GM19351 (cell line): ENCODE measurements around the gene ASB18.

Experiments used
- ATAC-seq: cut with Tn5 transposase; IDR thresholded peaks from one replicate; pipeline ENCODE4 v1.9.1; 2021; ENCODE audit warnings: mild to moderate bottlenecking, moderate library complexity; ENCODE audit not compliant: unreplicated experiment

ASB18 gene

DNA sequence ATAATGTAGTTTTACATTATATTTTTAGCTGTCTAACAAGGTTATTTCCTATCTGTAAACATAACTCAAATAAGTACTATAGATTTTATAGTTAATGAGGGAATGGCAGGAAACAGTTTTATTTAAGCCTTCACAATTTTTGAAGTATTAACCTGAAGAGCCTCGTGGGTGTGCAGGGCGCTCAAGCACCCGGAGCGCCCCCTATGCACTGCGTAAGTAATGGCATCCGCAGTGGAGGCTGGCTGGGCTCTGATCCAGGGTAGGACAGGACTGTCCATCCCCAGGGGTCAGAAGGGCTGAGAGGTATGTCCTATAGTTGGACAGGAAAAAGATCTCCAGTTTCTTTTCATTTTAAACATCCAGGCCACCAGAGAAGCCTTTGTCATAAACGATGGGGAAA lies 87.8 kb downstream of the ASB18 start:
- no peak for ATAC-seq

DNA sequence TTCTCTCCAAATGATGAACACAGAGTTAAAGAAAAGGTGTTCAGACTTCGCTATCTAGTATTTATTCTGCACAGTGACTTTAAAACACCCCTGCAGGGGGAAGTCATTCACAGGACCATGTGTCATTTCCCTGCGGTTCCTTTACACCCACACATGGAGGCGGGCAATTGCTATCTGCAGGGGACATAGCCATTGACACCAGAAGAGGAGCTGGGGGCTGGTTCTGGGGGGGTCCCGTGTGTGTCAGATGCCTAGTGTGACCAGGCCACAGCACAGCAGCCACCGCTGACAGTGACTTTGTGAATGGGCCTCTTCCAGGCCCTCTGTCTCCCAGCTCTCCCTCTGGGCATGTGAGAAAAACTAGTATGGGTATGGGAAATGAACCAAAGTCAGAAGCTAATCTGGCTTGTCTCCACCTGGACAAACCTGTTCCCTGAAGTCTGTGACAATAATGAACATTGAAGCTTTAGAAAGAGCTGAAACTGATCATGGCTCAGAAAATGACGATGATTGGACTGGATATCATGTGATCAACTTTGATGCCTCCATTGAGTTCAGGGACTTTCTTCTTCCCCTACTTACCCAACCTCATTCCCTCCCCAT lies 88.6 kb downstream of the ASB18 start:
- ATAC-seq: no peak

DNA sequence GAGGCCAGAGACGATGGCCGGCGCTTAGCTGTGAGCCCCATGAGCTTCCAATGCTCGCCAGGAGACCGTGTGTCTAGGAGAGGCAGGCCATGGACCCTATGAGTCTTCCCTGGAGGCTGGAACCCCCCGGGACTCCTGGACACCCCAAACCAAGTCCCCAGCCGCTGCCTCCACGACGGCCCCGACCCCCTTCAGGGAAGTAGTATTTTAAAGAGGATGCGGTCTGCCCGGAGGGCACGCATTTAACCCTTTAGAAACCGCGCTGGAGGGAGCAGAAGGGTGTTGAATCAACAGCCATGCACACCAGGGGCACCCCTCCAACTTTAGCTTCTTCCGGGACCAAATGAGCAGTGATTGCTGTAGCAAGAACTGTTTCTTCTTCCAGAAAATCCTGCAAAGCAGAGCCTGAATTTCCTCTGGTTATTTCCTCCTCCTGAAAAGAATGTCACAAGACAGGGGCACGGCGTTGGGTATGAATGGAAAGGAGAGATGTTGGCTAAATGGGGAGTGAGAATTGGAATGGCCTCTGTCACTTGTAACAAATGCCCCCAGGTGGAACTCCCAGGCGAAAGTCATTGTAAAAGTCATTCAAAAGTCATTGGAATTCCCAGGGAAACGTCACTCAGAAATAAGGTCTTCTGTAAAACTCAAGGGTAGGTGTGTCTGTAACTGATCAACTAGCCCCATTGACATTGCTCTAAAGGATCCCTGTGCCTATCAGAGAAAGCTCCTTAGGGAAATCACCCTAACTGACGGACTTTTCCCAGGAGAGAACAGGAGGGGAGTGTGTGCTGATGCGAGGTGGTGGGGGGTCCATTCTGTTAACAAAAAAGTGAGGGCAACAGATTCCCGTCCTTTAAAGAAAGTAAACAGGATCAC lies 90.2 kb downstream of the ASB18 start:
- ATAC-seq: no peak

DNA sequence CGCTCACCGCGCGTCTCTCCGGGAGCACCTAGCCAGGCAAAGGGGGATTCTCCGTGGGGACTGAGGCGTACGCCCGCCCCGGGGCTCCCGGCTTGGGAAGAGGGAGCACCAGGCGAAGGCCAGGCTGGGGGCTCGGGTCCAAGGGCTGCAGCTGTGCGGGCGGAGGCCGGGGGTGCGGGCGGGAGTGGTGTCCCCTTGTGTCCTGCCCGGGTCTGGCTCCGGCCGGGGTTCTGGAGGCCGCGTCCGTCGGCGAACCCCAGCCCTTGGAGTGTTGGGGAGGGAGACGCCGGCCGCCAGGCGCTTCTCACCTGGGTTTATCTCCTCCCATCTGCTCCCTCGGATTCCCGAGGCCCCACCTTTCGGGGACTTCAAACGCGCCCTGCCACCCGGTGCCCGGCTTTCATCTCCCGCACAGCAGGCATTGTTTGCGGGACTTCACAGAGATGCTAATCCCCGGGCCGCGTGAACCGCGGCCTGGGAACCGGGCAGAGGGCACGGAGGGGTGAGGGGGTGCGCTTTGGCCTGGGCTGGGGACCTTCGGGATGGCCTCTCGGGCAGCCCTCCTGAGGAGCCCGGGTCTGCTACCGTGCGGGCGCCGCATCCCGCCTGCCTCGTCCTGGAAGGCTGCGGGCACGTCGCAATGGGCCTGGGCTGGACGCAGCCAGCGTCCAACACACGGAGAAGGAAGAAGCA lies 91.0 kb downstream of the ASB18 start:
- no peak for ATAC-seq

DNA sequence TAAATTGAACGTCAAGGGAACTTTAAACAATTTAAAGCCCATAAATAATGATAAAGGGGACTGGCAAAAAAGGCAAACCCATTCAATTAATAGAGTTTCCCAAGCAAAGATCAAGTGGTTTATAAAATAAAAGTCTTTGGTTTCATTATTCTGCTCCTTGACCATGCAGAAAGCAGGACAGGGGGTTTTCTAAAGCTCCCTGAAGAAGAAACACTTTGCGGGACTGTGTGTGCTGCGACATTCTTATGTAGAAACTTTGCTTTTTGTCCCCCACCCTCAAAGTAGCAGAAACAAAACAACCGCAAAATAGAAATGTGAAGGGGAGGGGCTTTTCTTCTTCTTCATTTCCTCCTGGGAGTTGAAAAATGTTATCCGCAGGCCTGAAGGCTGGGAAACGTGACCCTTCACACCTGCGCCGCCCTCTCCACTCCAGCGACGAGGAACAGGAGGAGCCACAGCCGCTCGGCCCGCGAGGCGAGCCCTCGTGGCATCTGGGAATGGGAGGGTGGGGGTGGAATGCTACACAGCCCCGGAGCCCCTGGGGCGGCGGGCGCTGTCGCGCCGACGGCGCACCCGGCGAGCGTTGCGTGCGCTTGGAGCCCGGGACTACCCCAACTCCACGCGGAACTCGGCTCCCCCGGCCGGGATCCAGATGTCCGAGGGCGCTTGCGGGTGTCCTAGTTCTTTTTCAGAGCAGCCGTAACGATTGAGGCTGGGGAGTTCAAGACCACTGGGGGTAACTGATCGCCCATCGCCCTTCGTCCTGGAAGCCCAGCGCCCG lies 91.8 kb downstream of the ASB18 start:
- ATAC-seq: no peak

DNA sequence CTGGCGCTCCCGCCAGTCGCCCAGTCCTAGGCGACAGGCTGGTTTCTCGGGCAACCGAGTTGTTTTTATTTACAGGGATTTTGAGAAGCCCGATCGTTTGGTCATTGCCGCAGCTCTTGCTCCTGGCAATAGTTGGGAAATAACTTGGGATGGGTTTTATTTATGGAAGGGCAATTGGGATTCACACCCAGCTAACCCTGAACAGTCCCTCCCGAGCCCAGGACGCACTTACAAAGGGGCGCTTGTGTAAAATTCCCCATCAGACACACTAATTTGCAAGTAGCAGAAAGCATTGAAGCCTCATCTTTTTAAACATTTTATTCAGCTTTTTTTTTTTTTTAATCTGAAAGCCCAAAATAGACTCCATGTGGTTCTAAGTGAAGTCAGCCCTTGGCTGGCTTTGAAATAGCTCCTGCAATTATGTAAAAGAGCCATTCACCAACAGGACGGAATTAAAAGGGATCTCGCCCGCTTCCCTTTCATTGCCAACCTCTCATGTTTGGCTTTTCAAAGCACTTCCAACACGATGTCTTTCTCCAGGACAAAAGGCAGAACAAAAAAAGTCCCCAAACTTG lies 92.4 kb downstream of the ASB18 start:
- no peak for ATAC-seq

DNA sequence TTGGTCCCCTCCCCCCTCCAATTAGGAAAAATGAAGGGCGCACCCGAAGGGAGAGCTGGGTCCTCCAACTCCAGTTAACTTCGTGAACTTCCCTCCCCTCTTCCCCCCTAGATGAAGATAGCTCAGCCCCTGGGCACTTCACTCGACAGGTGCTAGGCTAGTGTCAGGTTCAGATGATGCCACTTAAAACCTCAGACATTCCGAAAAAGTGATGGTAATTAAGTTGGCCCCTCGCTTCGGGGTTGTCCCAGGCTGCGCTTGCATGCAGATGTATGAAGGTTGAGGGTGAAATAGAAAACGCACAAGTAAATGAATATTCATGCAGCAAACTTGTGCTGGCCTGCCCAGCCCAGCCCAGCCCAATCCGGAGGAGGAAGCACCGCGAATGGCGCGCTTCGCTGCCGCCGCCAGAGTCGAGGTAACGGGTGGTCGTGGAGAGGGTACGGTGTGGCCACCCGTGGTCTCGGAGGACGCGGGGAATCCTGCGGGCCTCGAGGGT lies 93.0 kb downstream of the ASB18 start:
- ATAC-seq: no peak

DNA sequence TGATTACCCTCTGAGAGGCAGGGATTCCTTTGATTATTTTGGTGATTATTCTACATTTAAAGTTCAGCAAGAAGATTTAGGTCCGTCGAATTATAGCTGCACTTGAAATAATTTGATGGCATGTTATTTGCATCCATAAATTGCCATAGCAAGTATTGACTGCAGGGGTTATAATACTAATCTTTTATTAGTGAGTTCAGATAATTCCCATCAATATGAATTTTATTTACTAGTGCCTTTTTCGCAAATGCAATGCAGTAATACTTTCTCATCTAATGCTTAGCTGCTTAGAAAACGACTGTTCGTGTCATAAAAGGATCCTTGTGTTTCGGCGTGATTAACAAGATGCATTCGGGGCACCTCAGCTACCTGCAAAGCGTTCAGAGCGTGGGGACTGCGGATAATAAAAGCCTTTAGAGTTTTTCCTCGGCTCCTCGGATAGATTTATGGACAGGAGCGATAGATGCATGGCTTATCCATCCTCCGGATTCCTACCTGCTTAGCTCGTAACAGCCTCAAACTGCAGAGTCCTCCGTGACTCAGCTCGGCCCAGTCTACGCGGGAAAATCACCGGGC lies 93.5 kb downstream of the ASB18 start:
- no peak for ATAC-seq

DNA sequence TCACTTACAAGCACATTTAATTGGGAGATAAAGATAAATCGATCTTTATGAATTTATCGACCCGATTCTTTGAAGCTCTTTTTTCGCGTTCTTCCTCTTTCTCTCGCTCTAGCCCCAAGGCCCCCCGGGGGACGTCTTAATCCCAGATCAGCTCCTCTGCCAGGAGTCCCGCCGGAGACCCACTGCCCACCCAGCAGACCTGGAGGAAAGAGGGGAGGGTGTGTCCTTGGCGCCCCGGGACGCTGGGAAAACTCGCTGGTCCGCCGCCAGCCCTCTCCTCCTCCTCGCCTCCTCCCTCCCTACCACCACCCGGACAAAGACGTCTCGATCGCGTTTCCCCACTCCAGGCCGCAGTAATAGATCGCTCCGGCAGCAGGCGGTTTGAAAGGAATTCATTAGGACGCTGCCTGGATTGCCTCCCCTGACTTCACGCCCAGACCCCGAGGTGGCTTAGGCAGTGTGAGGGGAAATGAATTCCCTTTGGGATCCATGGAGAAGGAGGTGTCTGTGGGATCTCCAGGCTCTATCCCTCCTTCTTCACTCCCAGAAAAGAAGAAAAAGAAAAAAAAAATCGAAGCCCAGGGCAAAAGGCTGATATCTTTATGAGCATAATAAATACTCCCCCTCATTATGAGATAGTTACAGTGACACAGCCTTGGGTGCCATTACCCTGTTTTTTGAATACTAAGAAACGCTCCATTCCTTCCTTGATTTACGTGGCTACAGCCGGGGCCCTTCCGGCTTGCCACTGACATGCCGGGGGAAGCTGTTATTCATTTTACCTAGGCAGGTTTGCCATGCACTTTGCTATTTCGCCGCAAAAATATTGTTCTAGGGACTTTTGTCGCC lies 94.2 kb downstream of the ASB18 start:
- no peak for ATAC-seq

DNA sequence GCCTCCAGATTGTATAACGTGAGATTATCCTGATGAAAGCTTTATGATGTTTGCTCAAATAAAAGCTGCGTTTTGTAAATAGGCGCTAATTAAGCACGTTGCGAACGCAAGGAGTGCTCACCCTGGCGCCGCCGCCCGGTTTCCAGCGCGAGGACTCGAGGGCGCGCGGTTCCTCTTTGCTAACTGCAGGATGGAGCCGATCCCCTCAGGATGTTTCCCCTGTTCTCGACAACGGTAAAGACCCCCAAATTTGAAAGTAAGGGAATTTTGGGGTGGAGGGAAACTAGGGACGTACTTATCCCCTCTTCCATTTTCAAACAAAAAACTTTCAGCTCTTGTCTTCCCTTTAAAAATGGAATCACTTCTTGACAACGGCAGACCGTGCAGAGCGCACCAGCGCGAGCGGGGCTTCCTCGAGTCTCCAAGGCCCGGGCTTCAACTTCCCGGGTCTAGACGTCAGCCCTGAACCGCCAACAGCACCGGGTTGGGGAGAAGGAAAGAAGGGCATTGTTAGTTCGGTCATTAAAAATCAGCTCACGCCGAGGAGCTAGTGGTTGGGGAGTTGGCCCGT lies 95.0 kb downstream of the ASB18 start:
- no peak for ATAC-seq

DNA sequence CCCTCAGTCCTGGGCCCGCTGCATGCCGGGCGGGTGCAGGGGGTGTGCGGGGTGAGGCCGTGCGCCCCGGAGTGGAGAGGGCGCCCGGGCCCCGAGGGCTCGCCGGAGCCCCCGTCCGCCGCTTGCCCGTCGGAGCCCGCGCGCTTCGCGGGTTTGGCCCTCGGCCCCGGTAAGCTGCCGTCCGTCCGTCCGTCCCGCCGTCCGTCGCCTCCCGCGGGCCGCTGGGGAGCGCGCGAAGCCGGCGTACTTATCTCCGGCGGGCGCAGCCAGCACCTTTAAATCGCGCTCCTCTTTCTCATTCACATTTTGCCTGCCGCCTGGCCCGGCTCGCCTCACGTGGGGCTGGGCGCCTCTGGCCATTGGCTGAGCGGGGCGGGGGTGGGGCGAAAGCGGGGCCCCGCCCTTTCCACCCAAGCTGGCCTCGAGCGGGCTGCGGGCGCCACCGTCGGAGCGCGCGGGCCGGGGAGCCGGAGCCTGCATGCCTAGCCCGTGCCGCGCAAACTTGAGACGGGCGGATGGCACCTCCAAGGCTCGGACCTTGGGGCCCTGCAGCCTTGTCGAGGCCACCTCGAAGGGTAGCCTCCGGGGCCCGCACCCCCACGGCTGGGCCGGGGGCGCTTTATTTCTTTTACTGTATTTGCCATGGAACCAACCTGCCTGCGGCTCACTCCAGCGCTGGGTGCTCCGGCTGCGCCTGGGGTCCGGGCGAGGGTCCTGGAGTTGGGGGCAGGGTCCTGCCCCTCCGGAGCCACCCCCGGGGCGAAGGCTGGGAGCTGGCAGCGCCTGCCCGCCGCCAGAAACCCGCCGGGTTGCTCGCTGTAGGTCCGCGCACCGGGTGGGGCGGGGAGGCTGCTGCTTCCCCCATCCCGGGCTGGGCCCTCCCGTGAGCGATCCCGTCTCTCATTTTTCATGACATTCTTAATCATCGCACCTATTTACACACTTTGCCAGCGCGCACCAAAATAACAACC lies 95.8 kb downstream of the ASB18 start, which contains the start of gene GBX2:
Gene GBX2 (minus strand): TSS at position 277 of the 971 bp plus-strand sequence. CDS start 415 bp downstream, outside the sequence.
- no peak for ATAC-seq

DNA sequence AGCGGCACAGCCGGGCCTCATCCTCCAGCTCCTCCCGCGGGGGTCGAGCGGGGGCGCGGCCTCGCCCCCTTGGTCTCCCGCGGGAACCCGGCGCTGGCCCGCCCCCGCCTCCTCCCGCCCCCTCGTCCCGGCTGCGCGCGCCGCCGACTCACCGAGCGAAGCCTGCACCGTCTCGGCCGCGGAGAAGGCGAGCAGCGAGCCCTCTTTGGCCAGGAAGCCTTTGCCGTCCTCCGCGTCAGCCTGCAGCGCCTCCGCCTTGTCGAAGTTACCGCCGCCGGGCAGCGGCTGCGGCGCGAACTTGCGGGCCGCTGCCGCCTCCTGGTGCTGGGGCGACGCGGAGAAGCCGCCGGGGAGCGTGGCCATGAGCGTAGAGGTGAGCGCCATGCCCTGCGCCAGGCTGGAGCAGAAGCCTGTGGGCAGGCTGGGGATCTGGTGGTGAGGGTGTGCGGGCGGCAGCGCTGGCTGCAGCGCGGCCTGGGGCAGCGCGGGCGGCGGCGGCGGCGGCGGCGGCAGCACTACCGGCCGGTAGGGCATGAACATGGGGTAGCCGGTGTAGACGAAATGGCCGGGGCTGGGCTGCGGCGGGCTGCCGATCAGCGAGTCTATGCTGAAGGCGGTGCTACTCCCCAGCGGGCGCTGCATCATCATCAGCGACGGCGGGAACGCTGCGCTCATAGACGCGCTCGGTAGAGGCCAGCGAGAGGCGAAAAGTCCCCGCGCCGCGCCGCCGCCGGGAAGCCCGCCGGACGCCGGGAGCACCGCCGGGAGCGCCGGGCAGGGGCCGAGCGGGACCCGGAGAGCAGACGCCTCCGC lies 96.7 kb downstream of the ASB18 start:
- no peak for ATAC-seq

DNA sequence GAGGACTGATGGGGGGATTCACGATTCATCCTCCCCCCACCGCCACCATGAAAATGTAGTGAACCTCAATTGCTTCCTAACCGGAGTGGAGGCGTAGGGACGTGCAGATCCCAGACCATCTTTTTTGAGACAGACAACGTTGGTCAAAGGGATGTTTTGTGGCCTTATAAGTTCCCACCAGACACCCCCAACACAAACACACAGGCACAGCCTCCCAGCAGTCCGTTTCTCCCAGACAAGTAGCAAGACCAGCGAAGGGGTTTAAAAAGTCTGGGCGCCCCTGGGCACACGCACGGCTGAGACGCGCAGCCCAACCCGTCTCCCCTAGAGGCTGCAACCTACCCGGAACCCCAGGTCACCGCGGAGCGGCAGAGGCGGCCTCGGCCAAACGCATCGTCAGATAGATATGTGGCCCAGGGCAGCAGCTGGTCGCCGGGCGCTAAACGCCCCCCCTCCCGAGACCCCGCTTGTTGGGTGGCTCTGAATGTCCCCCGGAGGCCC lies 97.4 kb downstream of the ASB18 start:
- ATAC-seq: no peak

DNA sequence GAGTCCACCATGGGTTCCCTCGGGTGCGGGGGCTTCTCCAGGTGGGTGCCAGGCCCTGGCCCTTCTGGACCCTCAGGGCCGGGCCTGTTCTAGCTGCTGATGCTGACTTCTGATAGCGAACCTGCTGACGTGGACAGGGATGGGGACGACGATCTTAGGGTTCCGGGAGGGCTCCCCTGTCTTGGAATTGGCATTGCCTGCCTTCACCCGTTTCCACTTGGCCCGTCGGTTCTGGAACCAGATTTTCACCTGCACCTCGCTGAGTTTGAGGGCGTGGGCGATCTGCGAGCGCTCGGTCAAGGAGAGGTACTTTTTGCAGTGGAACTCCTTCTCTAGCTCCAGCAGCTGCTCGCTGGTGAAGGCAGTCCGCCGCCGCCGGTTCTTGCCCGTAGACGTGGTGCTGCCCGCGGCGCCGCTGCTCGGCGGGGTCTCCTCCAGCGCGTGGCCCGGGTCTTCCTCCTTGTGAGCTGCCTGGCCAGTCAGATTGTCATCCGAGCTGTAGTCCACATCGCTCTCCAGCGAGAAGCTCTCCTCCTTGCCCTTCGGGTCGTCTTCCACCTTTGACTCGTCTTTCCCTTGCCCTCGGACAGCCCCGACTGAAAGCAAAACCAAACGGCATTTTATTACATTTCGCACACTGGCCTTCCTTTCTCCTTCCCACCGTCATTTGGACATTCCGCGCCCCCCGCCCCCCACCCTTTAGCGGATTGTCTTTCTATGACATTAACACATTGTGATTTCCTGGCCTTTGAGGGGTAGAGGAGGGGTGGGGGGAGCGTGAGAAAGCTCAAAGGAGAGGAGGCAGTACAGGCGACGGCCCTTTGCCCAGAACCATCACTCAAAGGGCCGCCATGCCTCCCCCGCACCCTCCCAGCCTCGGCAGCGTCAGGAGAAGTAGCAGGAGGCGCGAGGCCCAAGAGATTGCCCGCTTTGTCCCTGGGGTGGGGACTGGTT lies 98.1 kb downstream of the ASB18 start:
- ATAC-seq: no peak
